Measurements from ENCODE around the gene GALNT5.

DNA sequence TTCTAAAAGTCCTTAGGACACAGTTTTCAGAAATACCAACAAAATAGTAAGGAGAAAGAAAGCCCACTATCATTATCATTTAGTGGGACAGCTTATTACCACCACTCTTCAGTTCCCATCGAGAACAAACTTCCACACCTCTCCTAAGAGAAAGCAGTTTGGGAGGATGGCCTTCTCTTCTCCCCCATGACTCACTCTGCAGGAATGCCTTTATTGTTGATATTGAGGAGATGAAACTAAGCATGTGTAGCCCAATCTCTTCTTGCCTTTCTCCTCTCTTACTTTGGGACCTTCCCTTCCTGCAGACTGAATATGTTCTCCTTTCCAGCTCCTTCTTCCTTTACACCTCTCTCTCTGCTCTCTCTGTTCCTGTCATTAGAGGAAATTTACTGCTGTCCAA, 98.1 kb downstream of the GALNT5 start:
- TF ChIP-seq, protein P1, sequence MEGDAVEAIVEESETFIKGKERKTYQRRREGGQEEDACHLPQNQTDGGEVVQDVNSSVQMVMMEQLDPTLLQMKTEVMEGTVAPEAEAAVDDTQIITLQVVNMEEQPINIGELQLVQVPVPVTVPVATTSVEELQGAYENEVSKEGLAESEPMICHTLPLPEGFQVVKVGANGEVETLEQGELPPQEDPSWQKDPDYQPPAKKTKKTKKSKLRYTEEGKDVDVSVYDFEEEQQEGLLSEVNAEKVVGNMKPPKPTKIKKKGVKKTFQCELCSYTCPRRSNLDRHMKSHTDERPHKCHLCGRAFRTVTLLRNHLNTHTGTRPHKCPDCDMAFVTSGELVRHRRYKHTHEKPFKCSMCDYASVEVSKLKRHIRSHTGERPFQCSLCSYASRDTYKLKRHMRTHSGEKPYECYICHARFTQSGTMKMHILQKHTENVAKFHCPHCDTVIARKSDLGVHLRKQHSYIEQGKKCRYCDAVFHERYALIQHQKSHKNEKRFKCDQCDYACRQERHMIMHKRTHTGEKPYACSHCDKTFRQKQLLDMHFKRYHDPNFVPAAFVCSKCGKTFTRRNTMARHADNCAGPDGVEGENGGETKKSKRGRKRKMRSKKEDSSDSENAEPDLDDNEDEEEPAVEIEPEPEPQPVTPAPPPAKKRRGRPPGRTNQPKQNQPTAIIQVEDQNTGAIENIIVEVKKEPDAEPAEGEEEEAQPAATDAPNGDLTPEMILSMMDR (IDR thresholded peaks at IDR 0.05; ENCODE audit: extremely low read depth in 1 of 2, insufficient read depth in 1 of 2, low read depth in 1 of 2, low read length in 2 of 2), result no peak
- no peak for TF ChIP-seq MYC (IDR thresholded peaks at IDR 0.05; ENCODE audit: low read depth, low read length)
- TF ChIP-seq POLR2AphosphoS5 (IDR thresholded peaks at IDR 0.05; ENCODE audit: insufficient read depth, low read depth, low read length), result no peak
- no peak for TF ChIP-seq POLR2A (IDR thresholded peaks at IDR 0.05; ENCODE audit: low read depth, low read length)
- TF ChIP-seq, protein P2, sequence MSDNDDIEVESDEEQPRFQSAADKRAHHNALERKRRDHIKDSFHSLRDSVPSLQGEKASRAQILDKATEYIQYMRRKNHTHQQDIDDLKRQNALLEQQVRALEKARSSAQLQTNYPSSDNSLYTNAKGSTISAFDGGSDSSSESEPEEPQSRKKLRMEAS (IDR thresholded peaks at IDR 0.05; ENCODE audit: insufficient read depth, insufficient read length), result no peak
- no peak for TF ChIP-seq EZH2 (IDR thresholded peaks at IDR 0.05; ENCODE audit: borderline replicate concordance, low read depth, low read length, severe bottlenecking)
